Omental fat pad (tissue), 4 donors: ENCODE data around the gene CCDC85C. TPM values are rescaled to one million over a fixed set of nuclear protein-coding genes. Genes with fewer than 3 reads are reported as not detected.

Source experiments
- ATAC-seq: fragments of 150-250 bp; one replicate; pipeline ENCODE4 v1.9.1; 2016; ENCODE audit warnings: mild to moderate bottlenecking, moderate library complexity; ENCODE audit not compliant: low FRiP score
- DNase-seq: peaks from one replicate; pipeline ENCODE4 v3.0.0-alpha.2; 2019; ENCODE audit warnings: low spot score
- total RNA-seq, 4 donors: library from RNA; depleted of rRNA; stranded (reverse); fragments of >200 nt; gene quantifications; one replicate each; pipeline ENCODE4 v1.1.0, GENCODE V29; 2016
- TF ChIP-seq, protein P1 (sequence below), 3 donors: fragments of 450-650 bp; IDR thresholded peaks; one replicate each; pipeline ENCODE4 v1.5.1; 2016 to 2017; ENCODE audit warnings: antibody characterized with exemption in 3 of 3, mild to moderate bottlenecking in 3 of 3, moderate library complexity in 2 of 3

Gene CCDC85C
- total RNA-seq, 4 donors from 2014 or later, result 3.3 to 17.7 (median 8.3) TPM

DNA sequence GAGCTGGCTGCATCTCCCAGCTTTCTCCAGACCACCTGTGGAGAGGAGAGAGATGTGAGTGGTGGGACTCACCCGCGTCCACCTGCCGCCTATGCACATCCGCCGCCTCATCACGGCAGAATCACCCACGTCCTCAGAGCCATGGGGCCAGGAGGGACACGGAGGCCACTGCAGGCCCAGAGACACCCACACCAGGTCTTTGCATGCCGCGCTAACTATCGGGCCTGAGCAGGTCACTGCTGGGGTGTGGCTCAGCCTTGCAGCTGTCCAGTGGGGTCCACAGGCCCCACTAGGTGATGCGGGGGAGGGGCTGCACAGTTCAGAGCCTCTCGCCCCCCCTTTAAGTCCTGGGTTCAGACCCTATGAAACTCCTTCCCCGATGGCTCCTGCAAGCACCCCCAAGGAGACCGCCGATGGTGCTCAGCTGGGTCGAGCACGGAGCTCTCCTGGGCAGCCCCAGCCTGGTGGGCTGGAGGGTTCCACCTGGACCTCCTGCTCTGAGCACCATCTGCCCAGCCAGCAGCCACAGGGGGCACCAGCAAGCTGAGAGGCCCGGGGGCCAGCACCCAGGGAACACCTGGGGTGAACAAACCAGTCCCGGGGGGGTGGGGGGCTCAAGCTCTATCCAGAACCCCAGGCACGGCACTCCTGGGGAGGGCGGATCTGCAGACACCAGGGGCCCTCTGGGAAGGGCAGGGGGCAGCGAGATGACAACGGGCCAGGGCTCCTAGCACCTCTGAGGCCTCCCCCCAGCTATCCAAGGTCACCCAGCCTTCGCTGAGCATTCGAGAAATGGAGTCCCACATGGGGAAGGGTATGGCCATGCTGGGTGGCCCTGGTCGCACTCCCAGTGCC lies 88.5 kb downstream of the CCDC85C start:
- no peak for DNase-seq
- ATAC-seq, result no peak
- TF ChIP-seq, protein P1, sequence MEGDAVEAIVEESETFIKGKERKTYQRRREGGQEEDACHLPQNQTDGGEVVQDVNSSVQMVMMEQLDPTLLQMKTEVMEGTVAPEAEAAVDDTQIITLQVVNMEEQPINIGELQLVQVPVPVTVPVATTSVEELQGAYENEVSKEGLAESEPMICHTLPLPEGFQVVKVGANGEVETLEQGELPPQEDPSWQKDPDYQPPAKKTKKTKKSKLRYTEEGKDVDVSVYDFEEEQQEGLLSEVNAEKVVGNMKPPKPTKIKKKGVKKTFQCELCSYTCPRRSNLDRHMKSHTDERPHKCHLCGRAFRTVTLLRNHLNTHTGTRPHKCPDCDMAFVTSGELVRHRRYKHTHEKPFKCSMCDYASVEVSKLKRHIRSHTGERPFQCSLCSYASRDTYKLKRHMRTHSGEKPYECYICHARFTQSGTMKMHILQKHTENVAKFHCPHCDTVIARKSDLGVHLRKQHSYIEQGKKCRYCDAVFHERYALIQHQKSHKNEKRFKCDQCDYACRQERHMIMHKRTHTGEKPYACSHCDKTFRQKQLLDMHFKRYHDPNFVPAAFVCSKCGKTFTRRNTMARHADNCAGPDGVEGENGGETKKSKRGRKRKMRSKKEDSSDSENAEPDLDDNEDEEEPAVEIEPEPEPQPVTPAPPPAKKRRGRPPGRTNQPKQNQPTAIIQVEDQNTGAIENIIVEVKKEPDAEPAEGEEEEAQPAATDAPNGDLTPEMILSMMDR (IDR thresholded peaks at IDR 0.05), result no peak

DNA sequence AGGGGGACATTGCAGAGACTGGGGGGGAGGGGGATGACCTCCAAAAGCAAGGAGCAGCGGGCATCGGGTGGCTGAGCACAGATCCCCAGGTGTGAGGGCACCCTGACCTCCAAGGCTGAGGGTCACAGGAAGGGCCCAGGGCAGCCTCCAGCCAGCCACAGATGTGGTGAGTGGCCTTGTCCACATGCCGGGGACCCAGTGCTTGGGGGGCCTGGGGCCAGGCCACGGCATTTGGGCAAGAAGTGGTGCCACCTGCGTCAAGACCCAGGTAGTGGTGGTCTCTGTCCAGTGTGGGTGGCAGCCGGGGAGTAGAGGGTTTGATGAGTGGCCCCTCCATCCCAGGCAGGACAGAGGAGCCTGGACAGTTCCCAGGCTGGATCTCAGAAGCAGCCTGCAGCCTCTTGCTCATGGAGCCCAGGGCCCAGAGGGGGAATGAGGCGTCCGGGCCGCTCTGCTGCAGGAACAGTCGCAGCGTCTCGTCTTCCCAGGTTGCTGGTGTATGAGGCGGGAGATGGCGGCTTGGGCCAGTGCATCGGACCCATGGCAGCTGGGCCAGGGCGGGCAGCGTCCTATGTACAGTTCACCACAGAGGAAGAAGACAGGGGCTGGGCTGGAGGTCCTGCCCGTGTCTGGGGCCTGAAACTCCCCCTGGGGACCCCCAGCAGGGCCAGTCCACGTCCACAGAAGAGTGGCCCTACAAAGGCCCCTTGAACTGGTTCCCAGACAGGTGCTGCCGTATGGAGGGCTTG lies 89.3 kb downstream of the CCDC85C start:
- TF ChIP-seq, protein P1 (IDR thresholded peaks at IDR 0.05), result no peak
- DNase-seq (no peak), ATAC-seq (no peak)

DNA sequence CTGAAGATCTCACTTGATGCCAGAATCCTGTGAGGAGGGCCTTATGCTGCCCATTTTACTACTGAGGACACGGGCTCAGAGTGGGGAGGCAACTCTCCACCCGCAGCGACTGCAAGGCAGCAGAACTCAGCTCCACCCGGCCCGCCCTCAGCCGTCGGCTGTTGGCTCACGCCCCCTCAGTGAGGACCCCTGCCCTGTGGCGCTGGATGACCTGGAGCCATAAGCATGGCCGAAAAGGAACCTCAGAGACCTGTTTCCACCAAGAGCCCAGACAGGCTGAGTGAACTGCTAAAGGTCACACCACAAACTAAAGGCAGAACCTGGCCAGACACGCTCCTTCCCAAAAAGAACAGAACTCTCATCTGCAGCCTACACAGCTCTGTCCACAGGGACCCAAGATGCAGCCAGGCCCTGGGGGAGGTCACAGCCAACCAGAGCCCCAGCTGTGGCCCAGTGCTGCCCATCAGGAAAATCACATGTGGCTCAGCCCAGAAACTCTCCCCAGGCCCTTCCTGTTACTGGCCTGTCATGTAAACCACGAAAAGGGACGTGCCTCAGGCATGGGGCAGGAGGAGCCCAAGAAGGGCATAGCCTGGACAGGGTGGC lies 90.0 kb downstream of the CCDC85C start:
- DNase-seq (no peak), ATAC-seq (no peak)
- TF ChIP-seq, protein P1 (IDR thresholded peaks at IDR 0.05), result no peak

DNA sequence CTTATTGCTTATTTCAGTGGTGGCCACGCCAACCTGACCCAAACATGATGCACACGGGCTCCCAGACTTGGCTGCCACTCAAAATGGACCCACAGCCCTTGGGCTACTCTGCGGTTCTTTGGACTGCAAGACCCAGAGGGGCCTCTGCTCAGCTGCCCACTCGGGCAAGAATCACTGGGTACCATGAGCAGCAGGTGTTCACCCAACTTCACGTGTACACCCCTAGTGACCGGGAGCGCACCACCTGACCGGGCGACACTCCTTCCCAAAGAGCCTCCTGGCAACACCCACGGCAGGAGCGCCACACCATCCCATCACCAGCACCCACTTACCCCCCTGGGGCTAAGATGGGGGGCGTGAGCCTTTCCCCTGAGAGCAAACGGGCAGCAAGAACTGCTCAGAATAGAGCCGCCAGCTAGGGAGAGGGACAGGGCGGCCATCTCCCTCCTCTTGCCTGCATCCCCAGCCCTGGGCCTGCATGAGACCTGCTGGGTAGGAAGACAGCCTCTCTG lies 90.8 kb downstream of the CCDC85C start:
- ATAC-seq (no peak), DNase-seq (no peak)
- TF ChIP-seq, protein P1 (IDR thresholded peaks at IDR 0.05), result no peak

DNA sequence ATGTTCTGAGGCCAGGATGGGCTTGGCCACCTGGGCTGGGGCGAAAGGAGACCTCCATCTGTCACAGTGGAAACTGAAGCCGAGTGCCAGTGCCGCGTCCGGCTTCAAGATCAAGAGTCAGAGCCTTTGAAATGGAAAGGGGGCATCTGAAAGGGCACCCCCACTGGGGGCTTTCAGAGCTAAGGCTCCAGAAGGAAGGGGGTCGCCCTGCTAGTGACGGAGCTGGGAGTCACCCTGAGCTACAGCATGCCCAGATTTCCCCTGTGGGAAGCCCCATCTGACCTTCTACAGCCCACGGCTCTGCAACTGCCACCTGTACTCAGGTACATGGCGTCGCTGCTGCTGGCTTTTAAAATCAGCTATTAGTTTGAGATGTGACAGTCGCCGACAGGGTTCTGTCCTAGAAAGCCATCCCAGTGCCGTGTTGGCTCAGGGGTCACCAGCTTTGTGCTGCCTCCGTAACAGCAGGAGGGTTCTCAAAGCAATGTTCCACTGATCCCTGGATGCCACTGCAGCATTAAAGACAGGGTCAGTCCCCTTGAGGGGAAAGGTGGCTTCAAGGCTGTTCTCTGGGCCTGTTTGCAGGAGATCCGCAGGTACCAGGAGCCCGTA lies 91.3 kb downstream of the CCDC85C start:
- DNase-seq (no peak), ATAC-seq (no peak)
- TF ChIP-seq, protein P1 (IDR thresholded peaks at IDR 0.05), result no peak

DNA sequence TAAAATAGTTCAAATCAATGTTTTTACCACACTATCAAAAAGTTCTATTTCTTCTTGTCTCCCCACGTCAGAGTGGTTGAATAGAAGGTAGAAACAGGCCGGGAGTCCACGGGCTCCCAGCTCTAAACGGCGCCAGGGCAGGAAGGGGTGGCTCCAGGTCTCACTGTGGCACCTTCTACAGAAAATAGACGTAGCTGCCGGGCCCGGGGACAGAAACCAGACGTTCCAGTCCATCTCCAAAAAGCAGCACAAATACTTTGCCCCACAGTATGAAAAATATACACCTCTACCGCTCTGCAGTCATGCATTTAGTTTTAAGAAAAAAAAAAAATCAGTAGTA lies 91.9 kb downstream of the CCDC85C start:
- DNase-seq (no peak), ATAC-seq (no peak)
- TF ChIP-seq, protein P1 (IDR thresholded peaks at IDR 0.05), result no peak
